HepG2 (cell line): Measurements from ENCODE around the gene CASP5. TPM values are rescaled to one million over a fixed set of nuclear protein-coding genes. Genes with fewer than 3 reads are reported as not detected.

Source experiments
- ATAC-seq: fragments of 200-7000 bp; cut with Tn5 transposase; 3 replicates; pipeline ENCODE4 v1.9.1; 2020; ENCODE audit warnings: mild to moderate bottlenecking, moderate library complexity
- BruUV-seq: library from RNA; stranded (reverse); fragments of 400-500 nt; replicated peaks from 2 replicates; lab custom pipeline; 2021; lab: Mats Ljungman, UMichigan
- CTCF ChIA-PET: fragments of 300-600 bp; formaldehyde crosslinking; extraction: SDS; loops from one replicate; lab custom pipeline; 2021; ENCODE audit warnings: low total read pairs, inconsistent platforms, low intra/inter-chr PET ratio; lab: Yijun Ruan, JAX
- POLR2A ChIA-PET: fragments of 350-600 bp; sonication (Branson Sonifier 250); formaldehyde crosslinking; loops from one replicate; lab custom pipeline; 2020; ENCODE audit warnings: antibody characterized with exemption, inconsistent platforms; lab: Yijun Ruan, JAX
- DNase-seq: peaks from one replicate; pipeline ENCODE4 v3.0.0-alpha.2; 2015; ENCODE audit warnings: low spot score
- FAIRE-seq: peaks from 3 replicates; lab custom pipeline; 2011; peaks lifted over from hg19 to GRCh38; lab: Jason Lieb, UNC
- H2AFZ ChIP-seq: one replicate; pipeline ENCODE4 v1.6.1; 2011; ENCODE audit warnings: low read length, inconsistent platforms
- H3K27ac ChIP-seq: fragments of 300-600 bp; 3 replicates; pipeline ENCODE4 v1.8.0; 2011; ENCODE audit warnings: mixed run types, mild to moderate bottlenecking, mixed read lengths, low read length, inconsistent platforms; ENCODE audit not compliant: insufficient read depth; ENCODE audit errors: extremely low read length
- H3K27me3 ChIP-seq, 2 experiments: fragments of 200-600 bp in 1 of 2; 2 replicates in 1 of 2; 3 replicates in 1 of 2; pipeline versions ENCODE4 v1.6.0 to v1.8.0; 2011; ENCODE audit warnings: low read length in 2 of 2, mild to moderate bottlenecking in 2 of 2, moderate library complexity in 2 of 2, inconsistent platforms in 1 of 2; ENCODE audit not compliant: insufficient read depth in 2 of 2, control insufficient read depth in 1 of 2
- H3K36me3 ChIP-seq, 2 experiments: fragments of 200-600 bp in 1 of 2; replicated peaks in 1 of 2; 2 replicates in 1 of 2; 3 replicates in 1 of 2; pipeline versions ENCODE4 v1.5.1 to v1.8.0; 2011; ENCODE audit warnings: low read length in 2 of 2, inconsistent platforms in 1 of 2; ENCODE audit not compliant: insufficient read depth in 2 of 2, control insufficient read depth in 1 of 2
- H3K4me1 ChIP-seq: 2 replicates; pipeline ENCODE4 v1.5.1; 2012; ENCODE audit warnings: low read length, inconsistent platforms; ENCODE audit not compliant: insufficient read depth
- H3K4me2 ChIP-seq: 2 replicates; pipeline ENCODE4 v1.6.0; 2011; ENCODE audit warnings: low read depth, low read length, inconsistent platforms
- H3K4me3 ChIP-seq, 3 experiments: fragments of 200-600 bp in 1 of 3; sonication (generic), shearing (Covaris generic) in 1 of 3; replicated peaks in 1 of 3; 2 replicates each; pipeline ENCODE4 v1.5.1; 2011 to 2016; ENCODE audit warnings: low read length in 3 of 3, inconsistent platforms in 2 of 3, low read depth in 2 of 3, mild to moderate bottlenecking in 2 of 3, control low read depth in 1 of 3, mixed read lengths in 1 of 3; ENCODE audit not compliant: insufficient read depth in 1 of 3
- H3K79me2 ChIP-seq: one replicate; pipeline ENCODE4 v1.6.1; 2011; ENCODE audit warnings: low read length, inconsistent platforms; ENCODE audit not compliant: insufficient read depth
- H3K9ac ChIP-seq: 2 replicates; pipeline ENCODE4 v1.6.0; 2011; ENCODE audit warnings: mild to moderate bottlenecking, low read depth, low read length, inconsistent platforms; ENCODE audit not compliant: insufficient read depth
- H3K9me3 ChIP-seq: 2 replicates; pipeline ENCODE4 v1.5.1; 2012; ENCODE audit warnings: mild to moderate bottlenecking, low read length
- H4K20me1 ChIP-seq: 2 replicates; pipeline ENCODE4 v1.6.0; 2011; ENCODE audit warnings: inconsistent platforms, mild to moderate bottlenecking, low read length, moderate library complexity; ENCODE audit not compliant: insufficient read depth
- ADNP ChIP-seq: sonication (generic); formaldehyde crosslinking; IDR thresholded peaks from 2 replicates; pipeline ENCODE4 v1.4.0; 2020; ENCODE audit warnings: missing genetic modification reagents
- FOXO1 ChIP-seq: sonication (generic); formaldehyde crosslinking; IDR thresholded peaks from 2 replicates; pipeline ENCODE4 v1.4.0; 2020; ENCODE audit warnings: missing genetic modification reagents
- IRF1 ChIP-seq: sonication (generic); formaldehyde crosslinking; IDR thresholded peaks from 2 replicates; pipeline ENCODE4 v1.4.0; 2020; ENCODE audit warnings: low read depth, mild to moderate bottlenecking, missing genetic modification reagents
- MAFF ChIP-seq: IDR thresholded peaks from 2 replicates; pipeline ENCODE4 v1.6.1; 2011; ENCODE audit warnings: low read depth, low read length, improper control_type of control experiment
- MAFK ChIP-seq, 2 experiments: IDR thresholded peaks in 1 of 2; conservative IDR thresholded peaks in 1 of 2; 2 replicates each; pipeline ENCODE4 v1.6.1; 2011; ENCODE audit warnings: improper control_type of control experiment in 2 of 2, low read length in 2 of 2
- MBNL3 ChIP-seq: fragments of 250-450 bp; sonication (Bioruptor Pico); conservative IDR thresholded peaks from 2 replicates; pipeline ENCODE4 v1.8.0; 2022; ENCODE audit warnings: mild to moderate bottlenecking, inconsistent platforms
- NCOA2 ChIP-seq: sonication (generic); formaldehyde crosslinking; IDR thresholded peaks from 2 replicates; pipeline ENCODE4 v1.8.0; 2022; ENCODE audit warnings: inconsistent platforms
- PAF1 ChIP-seq: IDR thresholded peaks from 2 replicates; pipeline ENCODE4 v1.6.1; 2016; ENCODE audit warnings: missing genetic modification reagents, missing compliant biosample characterization
- RBM39 ChIP-seq: fragments of 200-400 bp; formaldehyde crosslinking; IDR thresholded peaks from one replicate; pipeline ENCODE4 v1.6.1; 2018; ENCODE audit warnings: antibody characterized with exemption, mild to moderate bottlenecking, low read depth, low read length; ENCODE audit not compliant: poor library complexity, severe bottlenecking
- SMAD9 ChIP-seq: sonication (generic); formaldehyde crosslinking; IDR thresholded peaks from 2 replicates; pipeline ENCODE4 v1.5.1; 2020; ENCODE audit warnings: mild to moderate bottlenecking, missing genetic modification reagents
- TBX2 ChIP-seq: sonication (generic); formaldehyde crosslinking; IDR thresholded peaks from 2 replicates; pipeline ENCODE4 v1.5.0; 2020; ENCODE audit warnings: missing genetic modification reagents, mild to moderate bottlenecking, borderline replicate concordance
- ZMYM3 ChIP-seq: sonication (generic); formaldehyde crosslinking; IDR thresholded peaks from 2 replicates; pipeline ENCODE4 v1.5.1; 2020; ENCODE audit warnings: mild to moderate bottlenecking, missing genetic modification reagents
- ZNF350 ChIP-seq: sonication (generic); formaldehyde crosslinking; IDR thresholded peaks from 2 replicates; pipeline ENCODE4 v1.4.0; 2020; ENCODE audit warnings: mild to moderate bottlenecking, low read depth, missing genetic modification reagents, borderline replicate concordance
- WGBS: methylation state at CpG from one replicate; pipeline ENCODE4 v1.1.6; 2017; ENCODE audit warnings: low lambda C conversion rate; 5-methylcytosine and 5-hydroxymethylcytosine counted together
- in situ Hi-C: cut with HindIII; loops from 2 replicates; pipeline ENCODE4 v1.10.0; 2017; ENCODE audit warnings: low pct_unique_long_range_greater_than_20kb; ENCODE audit not compliant: extremely low pct_ligation_motif_present
- intact Hi-C: fragments of 100-400 bp; cut with micrococcal nuclease; formaldehyde crosslinking; loops from one replicate; pipeline ENCODE4 v1.10.0; 2022; ENCODE audit not compliant: unreplicated experiment
- polyA plus RNA-seq, 8 experiments: library from polyadenylated mRNA; depleted of rRNA in 3 of 8; stranded (reverse) in 7 of 8; unstranded in 1 of 8; fragments of >200 nt; fragmentation: Illumina TruSeq in 4 of 8; extraction: Trizol in 4 of 8; gene quantifications; 2 replicates each; pipeline versions ENCODE4 v1.2.1 to v1.2.3, GENCODE V29; 2011 to 2016; ENCODE audit warnings: low read depth in 4 of 8, missing spikeins in 1 of 8, mixed read lengths in 1 of 8; ENCODE audit not compliant: insufficient read depth in 1 of 8
- total RNA-seq, 5 experiments: library from RNA; depleted of rRNA; stranded (reverse); fragments of >200 nt; fragmentation: Illumina TruSeq; extraction: Trizol; gene quantifications; 2 replicates each; pipeline ENCODE4 v1.2.3, GENCODE V29; 2016; ENCODE audit warnings: low read depth in 1 of 5
- TF ChIP-seq, protein P1 (sequence below): conservative IDR thresholded peaks from 2 replicates; pipeline ENCODE4 v1.6.1; 2018; ENCODE audit warnings: missing genetic modification reagents
- TF ChIP-seq, protein P2 (sequence below): sonication (generic); formaldehyde crosslinking; IDR thresholded peaks from 2 replicates; pipeline ENCODE4 v1.4.0; 2020; ENCODE audit warnings: missing genetic modification reagents, borderline replicate concordance

CASP5 gene
- total and polyA plus RNA-seq, 2 of the 13 experiments (the other 11 are each of a cell fraction or from before 2014, with no cell fraction given): not detected

DNA sequence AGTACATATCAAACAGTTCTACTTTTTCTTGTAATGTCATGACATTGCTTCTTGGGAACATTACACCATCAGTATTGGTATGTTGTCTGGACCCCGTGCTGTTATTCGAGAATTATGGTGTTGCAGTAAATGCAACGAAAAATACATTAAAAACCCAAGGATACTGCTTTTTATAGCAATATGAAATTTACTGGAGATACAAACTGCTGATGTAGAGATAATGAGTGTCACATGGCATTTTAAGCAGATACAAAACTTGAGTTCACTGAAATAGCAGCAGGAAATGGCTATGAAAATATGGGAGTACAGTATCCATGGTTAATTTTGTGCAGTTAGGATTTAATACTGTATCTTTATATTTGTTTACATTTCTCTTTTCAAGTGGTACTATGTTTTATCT is 29.5 kb upstream of the CASP5 start:
- Histone ChIP-seq H3K27ac (peak overlapping the region; percentile 62), H3K79me2 (no peaks in the 10 kb centered on the region), H3K4me3 (no peak overlapping the region), H3K27me3 (no peaks in the 10 kb centered on the region), H3K9ac (no peak overlapping the region), H3K9me3 (no peaks in the 10 kb centered on the region), H2AFZ (no peak overlapping the region), H4K20me1 (no peaks in the 10 kb centered on the region), H3K4me1 (peaks cover 68% of the 10 kb centered on the region), H3K36me3 (no peaks in the 10 kb centered on the region), H3K4me2 (no peak overlapping the region)
- no peak for DNase-seq
- no peak for FAIRE-seq
- in situ Hi-C loops (no loop called here), intact Hi-C loops (no loop called here)
- ChIA-PET CTCF (no interaction called here), POLR2A (no interaction called here)
- TF ChIP-seq, protein P1, sequence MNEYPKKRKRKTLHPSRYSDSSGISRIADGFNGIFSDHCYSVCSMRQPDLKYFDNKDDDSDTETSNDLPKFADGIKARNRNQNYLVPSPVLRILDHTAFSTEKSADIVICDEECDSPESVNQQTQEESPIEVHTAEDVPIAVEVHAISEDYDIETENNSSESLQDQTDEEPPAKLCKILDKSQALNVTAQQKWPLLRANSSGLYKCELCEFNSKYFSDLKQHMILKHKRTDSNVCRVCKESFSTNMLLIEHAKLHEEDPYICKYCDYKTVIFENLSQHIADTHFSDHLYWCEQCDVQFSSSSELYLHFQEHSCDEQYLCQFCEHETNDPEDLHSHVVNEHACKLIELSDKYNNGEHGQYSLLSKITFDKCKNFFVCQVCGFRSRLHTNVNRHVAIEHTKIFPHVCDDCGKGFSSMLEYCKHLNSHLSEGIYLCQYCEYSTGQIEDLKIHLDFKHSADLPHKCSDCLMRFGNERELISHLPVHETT (CRISPR knock-in tag): no peak
- TF ChIP-seq PAF1: no peak
- TF ChIP-seq MAFF: peak; percentile 62
- no peak for TF ChIP-seq NCOA2 (CRISPR knock-in tag)
- no peak for TF ChIP-seq RBM39
- no peak for TF ChIP-seq FOXO1 (CRISPR knock-in tag)
- peak; percentile 13 to 58; a peak in 2 of 4 replicates for TF ChIP-seq MAFK (conservative IDR thresholded peaks at IDR 0.05 in 1 of 2, IDR thresholded peaks at IDR 0.05 in 1 of 2; ENCODE audit: low read length in 2 of 2)
- no peak for ATAC-seq
- 82% methylated on average over 3 of the region's 3 CpGs for WGBS
- BruUV-seq: no TSS peak

GRCh38 chr11:105051559-105051958 is 28.6 kb upstream of the CASP5 start:
- H3K4me1 ChIP-seq: peaks cover 68% of the 10 kb centered on the region
- in situ Hi-C loops (no loop called here), intact Hi-C loops (loop anchor here (2.0 kb wide), 2 partner anchors 47 to 151 kb away; no protein-coding TSS in a partner anchor)
- no peak overlapping the region; a peak in 1 of 6 replicates for H3K4me3 ChIP-seq
- ChIA-PET POLR2A (no interaction called here), CTCF (no interaction called here)
- no peaks in the 10 kb centered on the region for H3K27me3 ChIP-seq
- peak; percentile 84 for DNase-seq
- peak; percentile 37 for FAIRE-seq
- peak overlapping the region; percentile 62 for H3K27ac ChIP-seq
- no peaks in the 10 kb centered on the region for H4K20me1 ChIP-seq
- H2AFZ ChIP-seq: no peak overlapping the region
- H3K9ac ChIP-seq: no peak overlapping the region
- BruUV-seq: no TSS peak
- H3K36me3 ChIP-seq: no peaks in the 10 kb centered on the region
- no peaks in the 10 kb centered on the region for H3K9me3 ChIP-seq
- 4% methylated on average over 2 of the region's 2 CpGs for WGBS
- ATAC-seq: peak; percentile 95
- peak overlapping the region; percentile 59 for H3K4me2 ChIP-seq
- no peaks in the 10 kb centered on the region for H3K79me2 ChIP-seq
- peak; percentile 49; the same call in 1 of the 2 replicates for TF ChIP-seq ZMYM3 (CRISPR knock-in tag)
- TF ChIP-seq TBX2 (CRISPR knock-in tag): peak; percentile 35; the same call in 1 of the 2 replicates
- no peak for TF ChIP-seq MBNL3 (CRISPR knock-in tag)
- TF ChIP-seq, protein P2, sequence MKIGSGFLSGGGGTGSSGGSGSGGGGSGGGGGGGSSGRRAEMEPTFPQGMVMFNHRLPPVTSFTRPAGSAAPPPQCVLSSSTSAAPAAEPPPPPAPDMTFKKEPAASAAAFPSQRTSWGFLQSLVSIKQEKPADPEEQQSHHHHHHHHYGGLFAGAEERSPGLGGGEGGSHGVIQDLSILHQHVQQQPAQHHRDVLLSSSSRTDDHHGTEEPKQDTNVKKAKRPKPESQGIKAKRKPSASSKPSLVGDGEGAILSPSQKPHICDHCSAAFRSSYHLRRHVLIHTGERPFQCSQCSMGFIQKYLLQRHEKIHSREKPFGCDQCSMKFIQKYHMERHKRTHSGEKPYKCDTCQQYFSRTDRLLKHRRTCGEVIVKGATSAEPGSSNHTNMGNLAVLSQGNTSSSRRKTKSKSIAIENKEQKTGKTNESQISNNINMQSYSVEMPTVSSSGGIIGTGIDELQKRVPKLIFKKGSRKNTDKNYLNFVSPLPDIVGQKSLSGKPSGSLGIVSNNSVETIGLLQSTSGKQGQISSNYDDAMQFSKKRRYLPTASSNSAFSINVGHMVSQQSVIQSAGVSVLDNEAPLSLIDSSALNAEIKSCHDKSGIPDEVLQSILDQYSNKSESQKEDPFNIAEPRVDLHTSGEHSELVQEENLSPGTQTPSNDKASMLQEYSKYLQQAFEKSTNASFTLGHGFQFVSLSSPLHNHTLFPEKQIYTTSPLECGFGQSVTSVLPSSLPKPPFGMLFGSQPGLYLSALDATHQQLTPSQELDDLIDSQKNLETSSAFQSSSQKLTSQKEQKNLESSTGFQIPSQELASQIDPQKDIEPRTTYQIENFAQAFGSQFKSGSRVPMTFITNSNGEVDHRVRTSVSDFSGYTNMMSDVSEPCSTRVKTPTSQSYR (CRISPR knock-in tag): no peak
- no peak for TF ChIP-seq SMAD9
- no peak for TF ChIP-seq IRF1
- TF ChIP-seq ZNF350 (CRISPR knock-in tag): no peak
- no peak for TF ChIP-seq ADNP (CRISPR knock-in tag)
